Fibroblast of villous mesenchyme (primary cell): ENCODE measurements around the gene ZNF488. TPM values are rescaled to one million over a fixed set of nuclear protein-coding genes. Genes with fewer than 3 reads are reported as not detected.

Experiments used
- DNase-seq: peaks from one replicate; pipeline ENCODE4 v3.0.0-alpha.2; 2010; ENCODE audit warnings: low read depth
- H3K4me3 ChIP-seq: 2 replicates; pipeline ENCODE4 v1.5.1; 2011; ENCODE audit warnings: low read depth, mild to moderate bottlenecking, low read length
- CTCF ChIP-seq: IDR thresholded peaks from 2 replicates; pipeline ENCODE4 v1.5.1; 2012; ENCODE audit warnings: low read depth, mild to moderate bottlenecking, low read length; ENCODE audit not compliant: insufficient read depth
- total RNA-seq: library from RNA; depleted of rRNA; stranded (reverse); fragments of >200 nt; gene quantifications from 2 replicates; pipeline ENCODE4 v1.2.3, GENCODE V29; 2012

ZNF488 gene
- total RNA-seq, 1 donor, result under 0.01 TPM

- no peak overlapping the region for H3K4me3 ChIP-seq
- no peak for DNase-seq
- TF ChIP-seq CTCF, result no peak
These were observed 38.9 kb downstream of the ZNF488 start for GRCh38 chr10:47344996-47345870.

DNA sequence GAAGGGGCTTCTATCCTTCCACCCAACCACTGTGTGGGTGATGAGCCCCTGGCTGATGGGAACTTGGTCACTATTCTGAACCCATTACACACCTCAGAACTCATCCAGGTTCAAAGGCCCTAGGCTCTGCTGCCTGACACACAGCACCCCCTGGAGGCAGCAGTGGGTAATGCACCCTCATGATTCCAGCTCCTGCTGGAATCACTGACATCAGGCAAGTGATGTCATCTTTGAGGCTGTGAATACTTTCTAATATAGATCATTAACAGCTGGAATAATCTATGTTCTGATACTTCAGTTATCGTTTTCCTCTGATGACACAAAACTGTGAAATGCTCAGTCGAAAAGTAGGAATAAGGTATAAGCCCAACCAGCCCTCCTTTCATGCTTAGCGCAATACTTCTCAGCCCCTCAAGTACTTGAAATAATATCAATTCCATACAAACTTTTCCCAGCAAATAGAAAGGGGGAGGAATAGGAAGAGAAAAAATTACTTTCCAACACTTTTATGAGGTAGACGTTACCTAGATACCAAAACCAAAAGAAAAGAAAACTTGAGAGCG is 43.4 kb downstream of the ZNF488 start:
- peak; percentile 99 for TF ChIP-seq CTCF
- peak; percentile 53 for DNase-seq
- H3K4me3 ChIP-seq, result no peak overlapping the region

DNA sequence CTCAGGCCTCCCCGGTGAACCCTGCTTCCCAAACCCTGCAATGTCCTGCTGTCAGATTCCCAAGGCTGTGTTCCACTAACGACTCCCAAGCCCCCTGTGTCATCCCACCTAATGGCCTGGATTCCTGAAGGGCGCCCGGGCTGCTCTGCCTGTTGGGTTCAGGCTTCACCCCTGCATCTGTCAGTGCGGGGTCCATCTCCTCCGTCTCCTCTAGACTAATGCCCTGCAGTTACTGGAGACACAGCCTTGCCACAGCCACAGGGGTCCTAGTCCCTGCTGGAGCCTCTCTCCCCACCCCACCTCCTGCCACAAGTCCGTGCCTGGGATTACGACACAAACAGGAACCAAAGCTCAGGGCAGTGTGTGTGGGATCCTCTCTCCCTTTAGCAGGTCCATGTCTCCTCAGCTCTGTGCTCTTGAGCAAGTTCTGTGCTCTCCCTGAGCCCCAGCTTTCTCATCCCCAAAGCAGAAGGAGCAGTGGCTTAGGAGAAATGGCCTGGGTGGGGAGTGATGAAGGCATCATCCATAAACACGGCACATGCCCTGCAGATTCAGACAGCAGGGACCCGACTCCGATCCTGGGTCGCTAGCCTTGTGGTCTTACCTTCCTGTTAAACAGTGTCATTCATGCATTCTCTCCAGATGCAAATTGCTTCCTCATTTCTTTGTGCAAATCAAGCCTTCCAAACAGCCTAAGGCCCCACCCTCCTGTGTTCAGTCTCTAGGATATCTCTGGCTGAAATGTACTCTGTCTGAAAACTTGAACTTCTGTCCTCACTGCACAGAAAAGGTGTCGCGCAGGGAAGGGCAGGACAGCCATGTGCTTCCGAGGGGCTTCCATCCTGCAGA is 44.1 kb downstream of the ZNF488 start:
- no peak for TF ChIP-seq CTCF
- DNase-seq, result no peak
- no peak overlapping the region for H3K4me3 ChIP-seq

DNA sequence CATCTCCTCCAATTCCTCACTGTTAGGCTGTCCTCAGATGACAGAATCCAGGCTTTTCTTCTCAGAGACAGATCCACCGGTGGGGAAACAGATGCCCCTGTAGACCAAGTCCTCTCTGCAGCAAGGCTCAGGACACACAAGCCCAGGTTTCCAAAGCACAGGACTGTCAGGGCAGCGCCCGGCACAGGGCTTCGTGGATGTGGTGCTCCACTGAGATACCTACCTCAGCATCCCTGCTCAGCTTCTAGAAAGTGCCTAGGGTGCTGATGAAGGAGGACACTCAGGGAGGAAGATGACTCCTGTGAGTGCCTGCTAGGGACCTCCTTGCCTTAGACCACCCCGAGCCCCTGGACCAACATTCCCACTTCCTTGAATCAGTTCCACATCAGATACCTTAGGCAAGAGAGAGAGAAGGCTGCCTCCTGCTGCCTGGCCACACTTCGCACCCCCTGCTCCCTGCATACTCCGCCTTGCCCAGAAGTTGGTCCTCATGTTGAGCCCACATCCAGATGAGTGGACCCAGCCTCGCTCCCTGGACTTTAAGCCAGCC is 44.8 kb downstream of the ZNF488 start:
- DNase-seq, result no peak
- no peak for TF ChIP-seq CTCF
- H3K4me3 ChIP-seq, result no peak overlapping the region

DNA sequence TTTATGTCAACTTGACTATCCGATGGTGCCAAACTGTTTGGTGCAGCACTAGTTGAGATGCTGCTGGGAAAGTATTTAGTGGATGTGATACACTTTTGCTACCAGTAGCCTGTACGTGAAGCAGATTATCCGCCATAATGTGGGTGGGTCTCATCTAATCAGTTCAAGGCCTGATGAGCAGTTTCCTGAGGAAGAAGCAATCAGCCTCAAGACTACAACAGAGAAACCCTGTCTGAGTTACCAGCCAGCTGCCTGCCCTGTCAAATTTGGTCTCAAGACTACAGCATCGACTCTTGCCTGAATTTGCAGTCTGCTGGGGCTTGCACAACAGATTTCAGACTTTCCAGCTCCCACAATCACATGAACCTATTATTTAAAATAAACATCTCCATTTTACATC is 46.8 kb downstream of the ZNF488 start:
- DNase-seq, result peak; percentile 34
- no peak for TF ChIP-seq CTCF
- H3K4me3 ChIP-seq, result no peak overlapping the region

DNA sequence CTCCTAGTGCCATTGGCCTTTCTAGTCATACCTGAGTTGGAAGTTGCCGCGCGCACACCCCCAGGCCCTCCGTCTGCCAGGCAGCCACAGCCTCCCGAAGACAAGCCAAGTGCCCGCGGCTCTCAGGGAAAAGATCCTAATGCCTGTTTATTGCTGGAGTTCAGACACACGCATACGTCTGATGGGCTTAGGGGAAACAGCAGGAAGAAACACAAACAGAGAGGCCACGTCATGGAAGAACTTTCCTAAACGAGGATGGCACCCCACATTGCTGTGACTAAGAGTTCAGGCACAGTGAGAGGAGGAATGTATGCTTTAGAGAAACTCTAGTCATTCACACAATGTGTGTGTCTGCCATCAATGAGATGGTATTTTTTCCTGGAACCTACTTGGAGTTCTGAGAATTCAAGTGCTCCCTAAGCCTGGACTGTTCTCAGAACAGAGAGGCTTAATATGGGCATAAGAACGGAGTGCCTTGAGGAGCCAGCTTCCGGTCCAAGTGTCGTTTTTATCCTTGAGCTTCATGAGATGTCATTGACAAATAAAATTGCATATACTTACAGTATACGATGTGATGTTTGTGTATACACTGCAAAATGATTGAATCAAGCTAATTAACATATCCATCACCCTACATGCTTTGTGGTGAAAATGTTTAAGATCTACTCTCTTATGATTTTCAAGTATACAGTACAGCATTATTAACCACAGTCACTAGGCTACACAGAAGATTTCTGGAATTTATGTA is 47.5 kb downstream of the ZNF488 start:
- H3K4me3 ChIP-seq, result no peak overlapping the region
- no peak for TF ChIP-seq CTCF
- peak; percentile 26 for DNase-seq
